ENCODE data around the gene CEACAM7. TPM values are rescaled to one million over a fixed set of nuclear protein-coding genes. Genes with fewer than 3 reads are reported as not detected.
"Not testable (repeated sequence)": the region's sequence is repeated elsewhere in the genome, so short reads cannot be mapped to it uniquely, and the experiment has no call there.

Gene CEACAM7
- total RNA-seq, 1 donor from 2014 or later, result not detected

- ATAC-seq (no peak), DNase-seq (ENCODE audit: low spot score) (no peak)
Measured at GRCh38 chr19:41657157-41657556, 30.9 kb downstream of the CEACAM7 start.

- not testable (repeated sequence) for DNase-seq (ENCODE audit: low spot score); ATAC-seq
Measured at GRCh38 chr19:41656756-41657155, 31.3 kb downstream of the CEACAM7 start.

GRCh38 chr19:41652250-41652649 lies 35.8 kb downstream of the CEACAM7 start:
- ATAC-seq, result no peak

DNA sequence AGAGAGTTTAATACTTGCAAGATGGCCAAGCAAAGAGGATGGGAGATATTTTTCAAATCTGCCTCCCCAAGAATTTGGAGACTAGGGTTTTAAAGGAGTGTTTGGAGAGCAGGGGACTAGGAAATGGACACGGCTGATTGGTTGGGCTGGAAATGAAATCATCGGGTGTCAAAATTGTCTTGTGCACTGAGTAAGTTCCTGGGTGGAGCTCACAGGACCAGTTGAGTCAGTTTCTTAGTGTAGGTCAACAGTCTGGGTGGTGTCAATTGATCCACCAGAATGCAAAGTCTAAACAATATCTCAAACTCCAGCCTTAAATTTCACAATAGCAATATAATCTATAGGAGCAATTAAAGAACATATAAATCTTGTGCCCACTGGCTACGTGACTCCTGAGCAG lies 38.2 kb downstream of the CEACAM7 start:
- ATAC-seq (no peak), DNase-seq (ENCODE audit: low spot score) (no peak)

More at GRCh38 chr19:41652250-41652649, 35.8 kb downstream of the CEACAM7 start:
- no peak for DNase-seq (ENCODE audit: low spot score)

GRCh38 chr19:41646589-41647204 lies 41.4 kb downstream of the CEACAM7 start:
- ATAC-seq (peak; percentile 37), DNase-seq (ENCODE audit: low spot score) (no peak)

DNA sequence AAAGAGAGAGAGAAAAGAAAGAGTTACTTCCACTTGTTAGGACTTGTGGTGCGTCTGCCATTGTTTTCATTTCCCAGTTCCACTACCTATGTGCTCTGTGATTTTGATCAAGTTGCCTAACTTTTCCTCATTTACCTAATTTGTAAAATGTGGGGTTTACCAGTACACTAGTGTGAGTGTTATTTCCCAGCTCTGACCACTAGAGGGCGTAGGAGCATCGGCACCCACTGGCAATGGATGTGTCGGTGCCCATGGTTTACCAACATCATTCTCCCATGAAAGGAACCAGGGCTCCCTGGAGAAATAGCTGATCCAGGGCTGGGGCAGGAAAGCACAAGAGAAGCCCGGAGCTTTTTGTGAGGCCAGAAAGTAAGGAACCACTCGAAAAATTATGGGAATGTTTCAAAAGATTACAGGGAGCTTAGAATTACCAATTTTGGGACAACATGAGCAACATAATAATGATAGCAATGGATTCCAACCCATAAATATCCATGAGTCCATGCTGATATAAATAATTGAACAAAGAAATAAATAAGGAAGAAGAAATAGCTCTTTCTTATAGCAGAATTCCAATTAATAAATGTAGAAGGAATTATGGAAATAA lies 46.1 kb downstream of the CEACAM7 start:
- DNase-seq (ENCODE audit: low spot score), result no peak
- ATAC-seq, result peak; percentile 99

DNA sequence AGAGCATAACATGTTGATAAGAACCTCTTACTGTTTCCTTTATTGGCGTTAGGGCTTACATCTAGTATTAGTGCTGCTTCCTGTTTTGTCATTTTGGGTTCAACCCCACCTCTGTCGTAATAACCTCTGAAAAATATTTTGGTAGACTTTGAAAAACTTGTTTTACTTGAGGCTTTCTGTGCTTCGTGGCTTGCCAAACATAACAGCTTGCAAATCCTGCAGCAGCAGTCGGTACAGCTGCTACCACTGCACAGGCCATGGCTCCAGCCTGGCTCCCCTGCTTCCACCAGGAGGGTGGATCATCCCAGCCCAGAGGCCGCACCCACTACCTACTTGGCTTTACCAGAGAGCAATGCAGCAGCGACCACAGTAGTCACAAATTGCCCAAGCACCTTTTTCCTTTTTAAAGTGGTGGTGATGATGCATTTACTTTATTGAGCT lies 49.4 kb downstream of the CEACAM7 start:
- ATAC-seq (no peak), DNase-seq (ENCODE audit: low spot score) (no peak)

- DNase-seq (ENCODE audit: low spot score), result no peak
- no peak for ATAC-seq
Measured at GRCh38 chr19:41637484-41637883, 50.6 kb downstream of the CEACAM7 start.

- DNase-seq (ENCODE audit: low spot score) (no peak), ATAC-seq (no peak)
Measured at GRCh38 chr19:41627966-41628675, 59.9 kb downstream of the CEACAM7 start.

- ATAC-seq (peak; percentile 54), DNase-seq (ENCODE audit: low spot score) (no peak)
Measured at GRCh38 chr19:41626877-41627276, 61.2 kb downstream of the CEACAM7 start, which contains the start of gene CEACAM4. CEACAM4 (minus strand) TSS chr19:41627074; CDS start chr19:41626963, 111 bp downstream.

DNA sequence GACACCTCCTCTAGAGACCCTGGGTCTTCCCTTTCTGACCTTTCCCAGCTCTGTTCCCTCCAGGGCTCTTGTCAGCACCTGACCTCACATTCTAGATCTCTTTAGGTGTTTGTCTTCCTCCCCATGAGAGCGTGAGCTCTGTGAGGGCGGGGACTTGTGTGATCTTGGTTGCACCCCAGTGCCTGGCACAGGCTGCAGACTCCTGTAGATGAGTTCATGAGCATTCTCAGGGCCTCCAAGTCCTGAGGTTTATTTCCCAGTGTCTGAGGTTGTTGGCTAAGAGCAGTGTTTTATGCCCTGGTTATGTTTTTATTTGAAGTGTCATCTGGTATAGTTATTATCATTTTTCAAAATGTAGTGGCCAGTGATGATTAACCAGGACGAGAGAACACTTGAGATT lies 61.8 kb downstream of the CEACAM7 start:
- no peak for DNase-seq (ENCODE audit: low spot score)
- no peak for ATAC-seq

DNA sequence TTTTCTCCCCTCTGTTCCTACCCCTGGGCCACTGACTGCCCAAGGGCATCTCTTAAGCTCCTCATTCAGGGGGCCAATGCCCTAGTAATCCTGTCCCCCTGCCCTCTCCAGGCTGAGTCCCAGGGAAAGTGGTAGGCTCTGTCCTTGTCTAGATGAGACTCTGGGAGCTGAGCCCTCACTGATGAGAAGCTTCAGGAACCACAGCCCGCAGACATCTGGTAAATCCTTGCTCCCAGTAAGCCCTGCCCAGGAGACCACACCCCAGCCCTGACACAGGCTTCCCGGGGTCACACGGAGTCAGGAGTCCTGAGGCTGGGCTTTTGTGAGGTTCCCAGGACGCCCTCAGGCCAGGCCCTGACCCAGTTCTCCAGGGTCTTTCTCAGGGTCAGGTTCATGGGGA lies 63.1 kb downstream of the CEACAM7 start:
- DNase-seq (ENCODE audit: low spot score), result no peak
- no peak for ATAC-seq

DNA sequence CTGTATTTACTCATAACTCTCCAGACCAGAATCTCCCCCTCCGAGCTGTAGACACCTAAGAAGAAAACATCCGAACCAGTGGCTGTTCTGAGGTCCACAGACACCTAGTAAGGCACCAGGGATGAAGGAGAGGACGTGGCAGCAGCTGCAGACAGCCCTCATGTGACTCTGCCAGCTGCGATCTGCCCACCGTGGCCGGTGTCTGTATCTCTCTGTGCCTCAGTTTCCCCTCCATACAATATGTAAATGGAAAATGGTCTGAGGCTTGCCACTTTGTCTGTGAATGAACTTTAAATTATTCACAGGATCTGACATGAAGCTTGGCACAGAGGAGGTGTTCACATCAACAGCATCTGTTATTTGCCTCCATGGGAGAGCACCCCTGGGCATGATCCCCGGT lies 63.6 kb downstream of the CEACAM7 start:
- DNase-seq (ENCODE audit: low spot score) (no peak), ATAC-seq (no peak)

DNA sequence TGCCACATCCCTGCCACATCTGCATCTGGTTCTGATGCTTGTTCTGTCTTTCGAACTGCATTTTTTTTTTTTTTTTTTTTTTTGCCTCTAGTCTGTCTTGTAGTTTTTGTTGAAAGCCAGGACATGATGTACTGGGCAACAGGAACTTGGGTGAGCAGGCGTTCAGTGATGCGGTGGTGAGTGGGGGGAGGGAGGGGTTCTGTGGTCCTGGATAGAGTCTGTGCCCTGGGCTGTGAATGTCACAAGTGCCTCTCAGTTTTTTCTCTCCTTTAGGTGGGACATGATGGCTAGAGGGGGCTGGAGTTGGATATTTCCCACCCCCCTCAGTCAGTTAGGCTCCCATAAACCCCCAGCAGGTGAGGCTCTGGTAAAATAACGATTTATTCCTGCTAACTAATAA lies 64.7 kb downstream of the CEACAM7 start:
- no peak for ATAC-seq
- no peak for DNase-seq (ENCODE audit: low spot score)

Other genes with a start within 250 kb of the CEACAM7 start
- 21.2 TPM for gene DMAC2, start 248.4 kb downstream of the CEACAM7 start, total RNA-seq
- not detected for gene ERICH4, start 245.1 kb downstream of the CEACAM7 start, total RNA-seq
- gene CEACAM21, start 112.1 kb downstream of the CEACAM7 start, total RNA-seq, result 0.40 TPM
- 0.25 TPM for gene CEACAM4, start 61.2 kb downstream of the CEACAM7 start, total RNA-seq
- gene CEACAM5, start 20.4 kb upstream of the CEACAM7 start, total RNA-seq, result 0.81 TPM
- 0.58 TPM for gene CEACAM6, start 67.3 kb upstream of the CEACAM7 start, total RNA-seq
- gene CEACAM3, start 108.3 kb upstream of the CEACAM7 start, total RNA-seq, result 0.35 TPM
- gene LYPD4, start 156.4 kb upstream of the CEACAM7 start, total RNA-seq, result not detected
- not detected for gene DMRTC2, start 156.8 kb upstream of the CEACAM7 start, total RNA-seq
- 519 TPM for gene RPS19, start 172.0 kb upstream of the CEACAM7 start, total RNA-seq
- 0.55 TPM for gene CD79A, start 189.0 kb upstream of the CEACAM7 start, total RNA-seq
- 37.4 TPM for gene ARHGEF1, start 194.9 kb upstream of the CEACAM7 start, total RNA-seq
- gene ERFL, start 240.2 kb upstream of the CEACAM7 start, total RNA-seq, result not detected

Data from left lobe of liver (tissue), 2 donors.